WI38 (cell line): ENCODE measurements around the gene NYAP2.

Experiments used
- H3K4me3 ChIP-seq: 2 replicates; pipeline ENCODE4 v1.5.1; 2011; ENCODE audit warnings: low read depth, mild to moderate bottlenecking, control low read depth, low read length
- CTCF ChIP-seq: IDR thresholded peaks from 2 replicates; pipeline ENCODE4 v1.5.1; 2012; ENCODE audit warnings: low read depth, mild to moderate bottlenecking, control low read depth, low read length

Gene NYAP2

GRCh38 chr2:225452677-225453076 lies 53.2 kb downstream of the NYAP2 start:
- no peak for TF ChIP-seq CTCF
- no peak overlapping the region for H3K4me3 ChIP-seq

GRCh38 chr2:225454412-225454811 lies 54.9 kb downstream of the NYAP2 start:
- no peak overlapping the region for H3K4me3 ChIP-seq
- TF ChIP-seq CTCF = no peak

- H3K4me3 ChIP-seq = no peak overlapping the region
- TF ChIP-seq CTCF = no peak
Observed at GRCh38 chr2:225456619-225457260, 57.2 kb downstream of the NYAP2 start.

- no peak for TF ChIP-seq CTCF
- no peak overlapping the region for H3K4me3 ChIP-seq
Observed at GRCh38 chr2:225457482-225457881, 58.0 kb downstream of the NYAP2 start.

GRCh38 chr2:225458431-225459117 lies 59.1 kb downstream of the NYAP2 start:
- no peak overlapping the region for H3K4me3 ChIP-seq
- TF ChIP-seq CTCF = no peak

GRCh38 chr2:225462417-225462816 lies 62.9 kb downstream of the NYAP2 start:
- TF ChIP-seq CTCF = no peak
- H3K4me3 ChIP-seq = no peak overlapping the region

GRCh38 chr2:225462945-225463344 lies 63.4 kb downstream of the NYAP2 start:
- no peak overlapping the region for H3K4me3 ChIP-seq
- no peak for TF ChIP-seq CTCF
